ENCODE measurements around the gene HSFX3.

- TF ChIP-seq ZNF384 (IDR thresholded peaks at IDR 0.05), result no peak
- no peak for TF ChIP-seq FOXM1 (IDR thresholded peaks at IDR 0.05; ENCODE audit: borderline replicate concordance)
- no peak for TF ChIP-seq PKNOX1 (IDR thresholded peaks at IDR 0.05)
- no peak for TF ChIP-seq SP1 (IDR thresholded peaks at IDR 0.05)
- TF ChIP-seq L3MBTL2 (conservative IDR thresholded peaks at IDR 0.05), result no peak
These were observed 20.0 kb upstream of the HSFX3 start for GRCh38 chrX:149569770-149570169.

Data from HEK293T (cell line).